ENCODE measurements around the gene AOAH. TPM values are rescaled to one million over a fixed set of nuclear protein-coding genes. Genes with fewer than 3 reads are reported as not detected.

Gene AOAH
- total RNA-seq, 2 donors from 2014 or later = 0.70 to 1.6 TPM

DNA sequence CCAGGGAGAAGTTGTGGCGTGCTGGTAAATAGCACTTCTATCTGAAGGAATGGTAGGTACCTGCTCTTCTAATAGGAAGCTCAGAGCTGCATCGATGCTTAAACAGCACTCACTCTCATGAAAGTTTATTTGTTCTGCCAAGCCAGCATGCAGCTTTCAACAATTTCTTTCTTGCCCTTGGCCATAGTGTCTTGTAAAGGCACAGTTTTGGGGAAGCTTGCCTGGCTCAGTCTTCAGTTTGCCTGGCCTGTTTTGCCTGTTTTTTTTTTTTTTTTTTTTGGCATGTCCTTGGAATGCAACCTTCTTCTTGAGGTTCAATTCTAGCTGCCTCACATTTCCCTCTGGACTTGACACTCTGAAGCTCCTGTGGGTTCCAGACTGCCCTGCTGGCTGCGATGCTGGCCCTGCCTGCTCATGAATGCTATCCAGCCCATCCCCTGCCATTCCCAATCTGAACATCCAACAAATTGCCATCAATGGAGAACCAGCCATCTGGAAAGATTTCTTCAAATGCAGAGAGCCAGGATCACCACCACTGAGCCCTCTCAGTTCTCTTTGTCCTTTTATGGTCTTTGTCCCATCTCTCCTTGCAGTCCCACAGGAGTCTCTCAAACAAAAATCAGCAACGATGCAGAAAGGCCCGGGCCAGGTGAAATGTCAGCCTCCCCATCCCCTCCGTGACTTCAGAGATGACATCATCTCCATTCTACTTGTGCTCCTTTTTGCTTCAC lies 200.8 kb downstream of the AOAH start:
- no peak overlapping the region for H3K4me3 ChIP-seq (ENCODE audit: low read length)

GRCh38 chr7:36522453-36523007 lies 201.8 kb downstream of the AOAH start:
- Mint-ChIP-seq H3K27me3 (ENCODE audit: insufficient read depth) (peaks cover 2% of the 10 kb centered on the region), H3K36me3 (ENCODE audit: low read depth) (no peaks in the 10 kb centered on the region), H3K4me3 (no peak overlapping the region), H3K27ac (no peak overlapping the region), H3K4me1 (no peaks in the 10 kb centered on the region), H3K9me3 (no peaks in the 10 kb centered on the region)
- no peaks in the 10 kb centered on the region for H3K27me3 ChIP-seq (ENCODE audit: control insufficient read depth, insufficient read depth, low read length, poor library complexity, severe bottlenecking)
- H3K9me3 ChIP-seq (ENCODE audit: control insufficient read depth, low read length) = no peaks in the 10 kb centered on the region
- WGBS, 2 experiments (ENCODE audit: insufficient coverage in 1 of 2, insufficient read length in 1 of 2) = 86 to 89% methylated on average over 10 of the region's 10 CpGs
- H3K27ac ChIP-seq (ENCODE audit: low read depth, low read length) = no peak overlapping the region
- no peak for TF ChIP-seq CTCF (conservative IDR thresholded peaks at IDR 0.05)
- no peaks in the 10 kb centered on the region for H3K36me3 ChIP-seq (ENCODE audit: control insufficient read depth, insufficient read depth, low read length)
- H3K4me3 ChIP-seq (ENCODE audit: low read length) = no peak overlapping the region
- H3K9ac ChIP-seq (ENCODE audit: extremely low read depth, low read length, poor library complexity, severe bottlenecking) = no peak overlapping the region
- no peaks in the 10 kb centered on the region for H3K4me1 ChIP-seq (ENCODE audit: control insufficient read depth, insufficient read depth, low read length)
- no peak for DNase-seq

More for the DNA sequence above, 200.8 kb downstream of the AOAH start:
- Histone ChIP-seq H3K4me1 (ENCODE audit: control insufficient read depth, insufficient read depth, low read length) (no peaks in the 10 kb centered on the region), H3K27me3 (ENCODE audit: control insufficient read depth, insufficient read depth, low read length, poor library complexity, severe bottlenecking) (no peaks in the 10 kb centered on the region), H3K9me3 (ENCODE audit: control insufficient read depth, low read length) (no peaks in the 10 kb centered on the region), H3K9ac (ENCODE audit: extremely low read depth, low read length, poor library complexity, severe bottlenecking) (no peak overlapping the region), H3K27ac (ENCODE audit: low read depth, low read length) (no peak overlapping the region), H3K36me3 (ENCODE audit: control insufficient read depth, insufficient read depth, low read length) (no peaks in the 10 kb centered on the region)
- Mint-ChIP-seq H3K27me3 (ENCODE audit: insufficient read depth) (peaks cover 2% of the 10 kb centered on the region), H3K4me1 (no peaks in the 10 kb centered on the region), H3K9me3 (no peaks in the 10 kb centered on the region), H3K36me3 (ENCODE audit: low read depth) (no peaks in the 10 kb centered on the region), H3K4me3 (no peak overlapping the region), H3K27ac (no peak overlapping the region)
- WGBS, 2 experiments (ENCODE audit: insufficient coverage in 1 of 2, insufficient read length in 1 of 2) = 97 to 100% methylated on average over 5 to 6 of the region's 6 CpGs
- DNase-seq = no peak
- no peak for TF ChIP-seq CTCF (conservative IDR thresholded peaks at IDR 0.05)

DNA sequence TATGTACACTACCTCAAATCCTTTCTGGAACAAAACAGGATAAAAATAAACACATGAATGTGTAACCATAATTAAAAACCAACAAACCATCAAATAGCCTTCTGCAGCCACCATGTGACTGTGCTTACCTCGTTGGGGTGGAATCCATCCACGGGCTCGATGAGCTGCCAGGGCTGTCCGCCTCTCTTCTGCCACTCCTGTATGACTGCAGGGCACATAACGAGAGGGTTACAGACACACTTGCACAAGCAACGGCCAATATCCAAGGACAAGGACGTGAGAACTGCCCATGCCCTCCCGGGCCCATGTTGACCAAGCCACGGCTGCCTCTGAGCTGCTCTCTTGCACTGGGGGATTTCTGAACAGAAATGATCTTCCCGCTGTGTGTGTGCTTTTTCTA lies 202.4 kb downstream of the AOAH start:
- no peak overlapping the region for H3K27ac ChIP-seq (ENCODE audit: low read depth, low read length)
- Mint-ChIP-seq H3K27me3 (ENCODE audit: insufficient read depth) (peaks cover 2% of the 10 kb centered on the region), H3K4me3 (no peak overlapping the region), H3K36me3 (ENCODE audit: low read depth) (no peaks in the 10 kb centered on the region), H3K27ac (no peak overlapping the region), H3K4me1 (peaks cover 2% of the 10 kb centered on the region), H3K9me3 (no peaks in the 10 kb centered on the region)
- TF ChIP-seq CTCF (conservative IDR thresholded peaks at IDR 0.05) = no peak
- no peak overlapping the region for H3K4me3 ChIP-seq (ENCODE audit: low read length)
- H3K9me3 ChIP-seq (ENCODE audit: control insufficient read depth, low read length) = no peaks in the 10 kb centered on the region
- no peaks in the 10 kb centered on the region for H3K4me1 ChIP-seq (ENCODE audit: control insufficient read depth, insufficient read depth, low read length)
- H3K36me3 ChIP-seq (ENCODE audit: control insufficient read depth, insufficient read depth, low read length) = no peaks in the 10 kb centered on the region
- H3K9ac ChIP-seq (ENCODE audit: extremely low read depth, low read length, poor library complexity, severe bottlenecking) = no peak overlapping the region
- H3K27me3 ChIP-seq (ENCODE audit: control insufficient read depth, insufficient read depth, low read length, poor library complexity, severe bottlenecking) = no peaks in the 10 kb centered on the region
- DNase-seq = no peak
- 89 to 92% methylated on average over 5 to 10 of the region's 10 CpGs for WGBS, 2 experiments (ENCODE audit: insufficient coverage in 1 of 2, insufficient read length in 1 of 2)

All from endodermal cell (in vitro differentiated cells).